HepG2 (cell line): Measurements from ENCODE around the gene TTN. TPM values are rescaled to one million over a fixed set of nuclear protein-coding genes. Genes with fewer than 3 reads are reported as not detected.

ENCODE experiments used
- ATAC-seq: fragments of 200-7000 bp; cut with Tn5 transposase; 3 replicates; pipeline ENCODE4 v1.9.1; 2020; ENCODE audit warnings: mild to moderate bottlenecking, moderate library complexity
- BruUV-seq: library from RNA; stranded (reverse); fragments of 400-500 nt; replicated peaks from 2 replicates; lab custom pipeline; 2021; lab: Mats Ljungman, UMichigan
- CTCF ChIA-PET: fragments of 300-600 bp; formaldehyde crosslinking; extraction: SDS; loops from one replicate; lab custom pipeline; 2021; ENCODE audit warnings: low total read pairs, inconsistent platforms, low intra/inter-chr PET ratio; lab: Yijun Ruan, JAX
- POLR2A ChIA-PET: fragments of 350-600 bp; sonication (Branson Sonifier 250); formaldehyde crosslinking; loops from one replicate; lab custom pipeline; 2020; ENCODE audit warnings: antibody characterized with exemption, inconsistent platforms; lab: Yijun Ruan, JAX
- DNase-seq: peaks from one replicate; pipeline ENCODE4 v3.0.0-alpha.2; 2015; ENCODE audit warnings: low spot score
- FAIRE-seq: peaks from 3 replicates; lab custom pipeline; 2011; peaks lifted over from hg19 to GRCh38; lab: Jason Lieb, UNC
- H2AFZ ChIP-seq: one replicate; pipeline ENCODE4 v1.6.1; 2011; ENCODE audit warnings: low read length, inconsistent platforms
- H3K27ac ChIP-seq: fragments of 300-600 bp; 3 replicates; pipeline ENCODE4 v1.8.0; 2011; ENCODE audit warnings: mixed run types, mild to moderate bottlenecking, mixed read lengths, low read length, inconsistent platforms; ENCODE audit not compliant: insufficient read depth; ENCODE audit errors: extremely low read length
- H3K27me3 ChIP-seq, 2 experiments: fragments of 200-600 bp in 1 of 2; 2 replicates in 1 of 2; 3 replicates in 1 of 2; pipeline versions ENCODE4 v1.6.0 to v1.8.0; 2011; ENCODE audit warnings: low read length in 2 of 2, mild to moderate bottlenecking in 2 of 2, moderate library complexity in 2 of 2, inconsistent platforms in 1 of 2; ENCODE audit not compliant: insufficient read depth in 2 of 2, control insufficient read depth in 1 of 2
- H3K36me3 ChIP-seq, 2 experiments: fragments of 200-600 bp in 1 of 2; replicated peaks in 1 of 2; 2 replicates in 1 of 2; 3 replicates in 1 of 2; pipeline versions ENCODE4 v1.5.1 to v1.8.0; 2011; ENCODE audit warnings: low read length in 2 of 2, inconsistent platforms in 1 of 2; ENCODE audit not compliant: insufficient read depth in 2 of 2, control insufficient read depth in 1 of 2
- H3K4me1 ChIP-seq: 2 replicates; pipeline ENCODE4 v1.5.1; 2012; ENCODE audit warnings: low read length, inconsistent platforms; ENCODE audit not compliant: insufficient read depth
- H3K4me2 ChIP-seq: 2 replicates; pipeline ENCODE4 v1.6.0; 2011; ENCODE audit warnings: low read depth, low read length, inconsistent platforms
- H3K4me3 ChIP-seq, 3 experiments: fragments of 200-600 bp in 1 of 3; sonication (generic), shearing (Covaris generic) in 1 of 3; replicated peaks in 1 of 3; 2 replicates each; pipeline ENCODE4 v1.5.1; 2011 to 2016; ENCODE audit warnings: low read length in 3 of 3, inconsistent platforms in 2 of 3, low read depth in 2 of 3, mild to moderate bottlenecking in 2 of 3, control low read depth in 1 of 3, mixed read lengths in 1 of 3; ENCODE audit not compliant: insufficient read depth in 1 of 3
- H3K79me2 ChIP-seq: one replicate; pipeline ENCODE4 v1.6.1; 2011; ENCODE audit warnings: low read length, inconsistent platforms; ENCODE audit not compliant: insufficient read depth
- H3K9ac ChIP-seq: 2 replicates; pipeline ENCODE4 v1.6.0; 2011; ENCODE audit warnings: mild to moderate bottlenecking, low read depth, low read length, inconsistent platforms; ENCODE audit not compliant: insufficient read depth
- H3K9me3 ChIP-seq: 2 replicates; pipeline ENCODE4 v1.5.1; 2012; ENCODE audit warnings: mild to moderate bottlenecking, low read length
- H4K20me1 ChIP-seq: 2 replicates; pipeline ENCODE4 v1.6.0; 2011; ENCODE audit warnings: inconsistent platforms, mild to moderate bottlenecking, low read length, moderate library complexity; ENCODE audit not compliant: insufficient read depth
- ARID2 ChIP-seq: sonication (generic); formaldehyde crosslinking; IDR thresholded peaks from 2 replicates; pipeline ENCODE4 v1.8.1; 2022; ENCODE audit warnings: mild to moderate bottlenecking, missing genetic modification reagents, borderline replicate concordance
- ARNT2 ChIP-seq: sonication (generic); formaldehyde crosslinking; IDR thresholded peaks from 2 replicates; pipeline ENCODE4 v1.8.0; 2022; ENCODE audit warnings: mild to moderate bottlenecking, low read depth, missing genetic modification reagents, moderate library complexity
- CC2D1A ChIP-seq: sonication (generic); formaldehyde crosslinking; IDR thresholded peaks from 2 replicates; pipeline ENCODE4 v1.8.1; 2023; ENCODE audit warnings: mild to moderate bottlenecking, missing genetic modification reagents
- EED ChIP-seq: sonication (generic); formaldehyde crosslinking; IDR thresholded peaks from 2 replicates; pipeline ENCODE4 v1.5.0; 2020; ENCODE audit warnings: mild to moderate bottlenecking, missing genetic modification reagents
- HMG20B ChIP-seq: conservative IDR thresholded peaks from 2 replicates; pipeline ENCODE4 v1.6.1; 2016; ENCODE audit warnings: missing genetic modification reagents, missing compliant biosample characterization
- KLF13 ChIP-seq: sonication (generic); formaldehyde crosslinking; IDR thresholded peaks from 2 replicates; pipeline ENCODE4 v1.4.0; 2020; ENCODE audit warnings: mild to moderate bottlenecking, missing genetic modification reagents
- MYC ChIP-seq: sonication (generic); formaldehyde crosslinking; IDR thresholded peaks from 2 replicates; pipeline ENCODE4 v1.9.0; 2021; ENCODE audit warnings: missing genetic modification reagents, borderline replicate concordance
- RFX3 ChIP-seq: IDR thresholded peaks from 2 replicates; pipeline ENCODE4 v1.6.1; 2016; ENCODE audit warnings: missing biosample characterization, missing genetic modification reagents
- RNF2 ChIP-seq: fragments of 450-650 bp; conservative IDR thresholded peaks from 2 replicates; pipeline ENCODE4 v1.6.1; 2016; ENCODE audit warnings: low read depth
- SNAI1 ChIP-seq: sonication (generic); formaldehyde crosslinking; IDR thresholded peaks from 2 replicates; pipeline ENCODE4 v1.5.0; 2020; ENCODE audit warnings: mild to moderate bottlenecking, missing genetic modification reagents, borderline replicate concordance
- ZFP41 ChIP-seq: sonication (generic); formaldehyde crosslinking; IDR thresholded peaks from 2 replicates; pipeline ENCODE4 v1.4.0; 2020; ENCODE audit warnings: mild to moderate bottlenecking, missing genetic modification reagents, borderline replicate concordance
- ZNF317 ChIP-seq: sonication (generic); formaldehyde crosslinking; IDR thresholded peaks from 2 replicates; pipeline ENCODE4 v1.5.0; 2020; ENCODE audit warnings: mild to moderate bottlenecking, missing genetic modification reagents
- ZNF678 ChIP-seq: sonication (generic); formaldehyde crosslinking; IDR thresholded peaks from 2 replicates; pipeline ENCODE4 v1.4.0; 2020; ENCODE audit warnings: mild to moderate bottlenecking, missing genetic modification reagents
- ZNF839 ChIP-seq: sonication (generic); formaldehyde crosslinking; IDR thresholded peaks from 2 replicates; pipeline ENCODE4 v1.4.0; 2020; ENCODE audit warnings: missing genetic modification reagents, mild to moderate bottlenecking, borderline replicate concordance
- WGBS: methylation state at CpG from one replicate; pipeline ENCODE4 v1.1.6; 2017; ENCODE audit warnings: low lambda C conversion rate; 5-methylcytosine and 5-hydroxymethylcytosine counted together
- in situ Hi-C: cut with HindIII; loops from 2 replicates; pipeline ENCODE4 v1.10.0; 2017; ENCODE audit warnings: low pct_unique_long_range_greater_than_20kb; ENCODE audit not compliant: extremely low pct_ligation_motif_present
- intact Hi-C: fragments of 100-400 bp; cut with micrococcal nuclease; formaldehyde crosslinking; loops from one replicate; pipeline ENCODE4 v1.10.0; 2022; ENCODE audit not compliant: unreplicated experiment
- polyA plus RNA-seq, 8 experiments: library from polyadenylated mRNA; depleted of rRNA in 3 of 8; stranded (reverse) in 7 of 8; unstranded in 1 of 8; fragments of >200 nt; fragmentation: Illumina TruSeq in 4 of 8; extraction: Trizol in 4 of 8; gene quantifications; 2 replicates each; pipeline versions ENCODE4 v1.2.1 to v1.2.3, GENCODE V29; 2011 to 2016; ENCODE audit warnings: low read depth in 4 of 8, missing spikeins in 1 of 8, mixed read lengths in 1 of 8; ENCODE audit not compliant: insufficient read depth in 1 of 8
- total RNA-seq, 5 experiments: library from RNA; depleted of rRNA; stranded (reverse); fragments of >200 nt; fragmentation: Illumina TruSeq; extraction: Trizol; gene quantifications; 2 replicates each; pipeline ENCODE4 v1.2.3, GENCODE V29; 2016; ENCODE audit warnings: low read depth in 1 of 5
- TF ChIP-seq, protein P1 (sequence below): IDR thresholded peaks from 2 replicates; pipeline ENCODE4 v1.6.1; 2016; ENCODE audit warnings: mild to moderate bottlenecking, missing biosample characterization, missing genetic modification reagents
- TF ChIP-seq, protein P2 (sequence below): sonication (generic); formaldehyde crosslinking; IDR thresholded peaks from 2 replicates; pipeline ENCODE4 v1.4.0; 2020; ENCODE audit warnings: missing genetic modification reagents, mild to moderate bottlenecking, borderline replicate concordance
- TF ChIP-seq, protein P3 (sequence below): sonication (generic); formaldehyde crosslinking; IDR thresholded peaks from 2 replicates; pipeline ENCODE4 v1.4.0; 2020; ENCODE audit warnings: missing genetic modification reagents, borderline replicate concordance
- TF ChIP-seq, protein P4 (sequence below): sonication (generic); formaldehyde crosslinking; IDR thresholded peaks from 2 replicates; pipeline ENCODE4 v1.5.1; 2020; ENCODE audit warnings: mild to moderate bottlenecking, missing genetic modification reagents, moderate library complexity

TTN gene
- total and polyA plus RNA-seq, 2 of the 13 experiments (the other 11 are each of a cell fraction or from before 2014, with no cell fraction given): under 0.01 TPM

DNA sequence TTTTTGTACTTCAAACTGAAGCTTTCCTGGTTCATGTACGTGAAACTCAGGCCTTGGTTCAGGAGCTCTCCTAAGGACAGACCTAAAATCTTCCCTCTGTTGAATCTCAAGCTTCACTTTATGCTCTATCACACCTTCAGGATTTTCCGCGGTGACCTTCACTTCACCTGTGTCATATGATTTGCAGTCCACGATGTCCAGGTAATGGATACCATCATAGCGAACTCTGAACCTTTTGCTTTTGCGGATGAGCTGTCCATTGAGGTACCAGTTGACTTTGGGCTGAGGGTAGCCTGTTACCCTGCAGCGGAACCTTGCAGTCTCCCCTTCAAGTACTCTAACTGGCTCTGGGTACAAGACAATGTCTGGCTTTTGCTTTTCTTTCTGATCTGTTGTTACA lies 31.2 kb downstream of the TTN start:
- FAIRE-seq (no peak), ATAC-seq (no peak), DNase-seq (no peak)
- H3K4me2 ChIP-seq: no peak overlapping the region
- intact Hi-C loops: no loop called here
- no peaks in the 10 kb centered on the region for H3K4me1 ChIP-seq
- BruUV-seq: no TSS peak
- H3K9ac ChIP-seq: no peak overlapping the region
- no peaks in the 10 kb centered on the region for H3K9me3 ChIP-seq
- TF ChIP-seq, protein P1, sequence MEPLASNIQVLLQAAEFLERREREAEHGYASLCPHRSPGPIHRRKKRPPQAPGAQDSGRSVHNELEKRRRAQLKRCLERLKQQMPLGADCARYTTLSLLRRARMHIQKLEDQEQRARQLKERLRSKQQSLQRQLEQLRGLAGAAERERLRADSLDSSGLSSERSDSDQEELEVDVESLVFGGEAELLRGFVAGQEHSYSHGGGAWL: no peak
- no peak for TF ChIP-seq EED (CRISPR knock-in tag)
- TF ChIP-seq ZFP41 (CRISPR knock-in tag): no peak
- no peak for TF ChIP-seq MYC (CRISPR knock-in tag)
- TF ChIP-seq KLF13 (CRISPR knock-in tag): no peak
- TF ChIP-seq ZNF317: no peak
- no peak for TF ChIP-seq ZNF839 (CRISPR knock-in tag)
- no peak for TF ChIP-seq ZNF678 (CRISPR knock-in tag)
- TF ChIP-seq, protein P2, sequence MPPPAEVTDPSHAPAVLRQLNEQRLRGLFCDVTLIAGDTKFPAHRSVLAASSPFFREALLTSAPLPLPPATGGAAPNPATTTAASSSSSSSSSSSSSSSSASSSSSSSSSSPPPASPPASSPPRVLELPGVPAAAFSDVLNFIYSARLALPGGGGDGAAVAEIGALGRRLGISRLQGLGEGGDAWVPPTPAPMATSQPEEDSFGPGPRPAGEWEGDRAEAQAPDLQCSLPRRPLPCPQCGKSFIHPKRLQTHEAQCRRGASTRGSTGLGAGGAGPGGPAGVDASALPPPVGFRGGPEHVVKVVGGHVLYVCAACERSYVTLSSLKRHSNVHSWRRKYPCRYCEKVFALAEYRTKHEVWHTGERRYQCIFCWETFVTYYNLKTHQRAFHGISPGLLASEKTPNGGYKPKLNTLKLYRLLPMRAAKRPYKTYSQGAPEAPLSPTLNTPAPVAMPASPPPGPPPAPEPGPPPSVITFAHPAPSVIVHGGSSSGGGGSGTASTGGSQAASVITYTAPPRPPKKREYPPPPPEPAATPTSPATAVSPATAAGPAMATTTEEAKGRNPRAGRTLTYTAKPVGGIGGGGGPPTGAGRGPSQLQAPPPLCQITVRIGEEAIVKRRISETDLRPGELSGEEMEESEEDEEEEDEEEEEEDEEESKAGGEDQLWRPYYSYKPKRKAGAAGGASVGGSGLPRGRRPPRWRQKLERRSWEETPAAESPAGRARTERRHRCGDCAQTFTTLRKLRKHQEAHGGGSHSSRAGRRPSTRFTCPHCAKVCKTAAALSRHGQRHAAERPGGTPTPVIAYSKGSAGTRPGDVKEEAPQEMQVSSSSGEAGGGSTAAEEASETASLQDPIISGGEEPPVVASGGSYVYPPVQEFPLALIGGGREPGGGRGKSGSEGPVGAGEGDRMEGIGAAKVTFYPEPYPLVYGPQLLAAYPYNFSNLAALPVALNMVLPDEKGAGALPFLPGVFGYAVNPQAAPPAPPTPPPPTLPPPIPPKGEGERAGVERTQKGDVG (CRISPR knock-in tag): no peak
- TF ChIP-seq CC2D1A (CRISPR knock-in tag): no peak
- TF ChIP-seq SNAI1 (CRISPR knock-in tag): no peak
- no peak for TF ChIP-seq RFX3 (CRISPR knock-in tag)
- TF ChIP-seq, protein P3, sequence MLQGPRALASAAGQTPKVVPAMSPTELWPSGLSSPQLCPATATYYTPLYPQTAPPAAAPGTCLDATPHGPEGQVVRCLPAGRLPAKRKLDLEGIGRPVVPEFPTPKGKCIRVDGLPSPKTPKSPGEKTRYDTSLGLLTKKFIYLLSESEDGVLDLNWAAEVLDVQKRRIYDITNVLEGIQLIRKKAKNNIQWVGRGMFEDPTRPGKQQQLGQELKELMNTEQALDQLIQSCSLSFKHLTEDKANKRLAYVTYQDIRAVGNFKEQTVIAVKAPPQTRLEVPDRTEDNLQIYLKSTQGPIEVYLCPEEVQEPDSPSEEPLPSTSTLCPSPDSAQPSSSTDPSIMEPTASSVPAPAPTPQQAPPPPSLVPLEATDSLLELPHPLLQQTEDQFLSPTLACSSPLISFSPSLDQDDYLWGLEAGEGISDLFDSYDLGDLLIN (CRISPR knock-in tag): no peak
- no peak for TF ChIP-seq HMG20B (CRISPR knock-in tag)
- no peak for TF ChIP-seq ARID2 (CRISPR knock-in tag)
- TF ChIP-seq ARNT2 (CRISPR knock-in tag): no peak
- TF ChIP-seq, protein P4, sequence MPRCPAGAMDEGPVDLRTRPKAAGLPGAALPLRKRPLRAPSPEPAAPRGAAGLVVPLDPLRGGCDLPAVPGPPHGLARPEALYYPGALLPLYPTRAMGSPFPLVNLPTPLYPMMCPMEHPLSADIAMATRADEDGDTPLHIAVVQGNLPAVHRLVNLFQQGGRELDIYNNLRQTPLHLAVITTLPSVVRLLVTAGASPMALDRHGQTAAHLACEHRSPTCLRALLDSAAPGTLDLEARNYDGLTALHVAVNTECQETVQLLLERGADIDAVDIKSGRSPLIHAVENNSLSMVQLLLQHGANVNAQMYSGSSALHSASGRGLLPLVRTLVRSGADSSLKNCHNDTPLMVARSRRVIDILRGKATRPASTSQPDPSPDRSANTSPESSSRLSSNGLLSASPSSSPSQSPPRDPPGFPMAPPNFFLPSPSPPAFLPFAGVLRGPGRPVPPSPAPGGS (CRISPR knock-in tag): no peak
- no peak for TF ChIP-seq RNF2
- WGBS: 34% methylated on average over 7 of the region's 7 CpGs
- ChIA-PET CTCF (no interaction called here), POLR2A (no interaction called here)
- H3K79me2 ChIP-seq: no peaks in the 10 kb centered on the region
- no peak overlapping the region for H3K4me3 ChIP-seq
- H4K20me1 ChIP-seq: no peaks in the 10 kb centered on the region
- H3K27me3 ChIP-seq: peaks cover 0 to 8% of the 10 kb centered on the region in 2 experiments; a peak in 1 of 5 replicates
- H2AFZ ChIP-seq: no peak overlapping the region
- H3K27ac ChIP-seq: no peak overlapping the region
- in situ Hi-C loops: no loop called here
- no peaks in the 10 kb centered on the region for H3K36me3 ChIP-seq
